AG04449 (cell line): ENCODE data around the gene HIBCH.

Experiments used
- CTCF ChIA-PET: fragments of 350-600 bp; formaldehyde crosslinking; extraction: SDS; loops from one replicate; lab custom pipeline; 2021; ENCODE audit warnings: antibody characterized with exemption; lab: Yijun Ruan, JAX
- POLR2A ChIA-PET: fragments of 400-600, 350-600 bp; formaldehyde crosslinking; extraction: SDS; loops from one replicate; lab custom pipeline; 2020; ENCODE audit warnings: antibody characterized with exemption, inconsistent platforms; lab: Yijun Ruan, JAX
- DNase-seq: peaks from one replicate; pipeline ENCODE4 v3.0.0-alpha.2; 2010; ENCODE audit warnings: low read depth, low spot score
- H3K4me3 ChIP-seq: 2 replicates; pipeline ENCODE4 v1.5.1; 2011; ENCODE audit warnings: low read depth, mild to moderate bottlenecking, control low read depth, low read length
- CTCF ChIP-seq: IDR thresholded peaks from one replicate; pipeline ENCODE4 v1.5.1; 2011; ENCODE audit warnings: mild to moderate bottlenecking, moderate library complexity, low read length, control low read depth, inconsistent platforms; ENCODE audit not compliant: insufficient read depth; ENCODE audit errors: missing control alignments

Gene HIBCH

GRCh38 chr2:190343536-190344275 is 24.1 kb upstream of the HIBCH start, which contains the start of gene INPP1:
TSS of gene INPP1 (plus strand) at chr2:190343589. CDS start at chr2:190360103, 16,514 bp downstream.
- H3K4me3 ChIP-seq, result peak within 1 kb of the TSS; percentile 73
- TF ChIP-seq CTCF, result no peak
- no peak for DNase-seq
- POLR2A ChIA-PET, result interaction anchor here (1.0 kb wide), 1 partner anchor 24 kb away, joined by 3 read pairs; no protein-coding TSS in a partner anchor
- CTCF ChIA-PET, result interaction anchor here (0.6 to 4.5 kb wide), 15 partner anchors 9 to 255 kb away, joined by 3 to 24 read pairs (median 4); partner anchors contain the start of gene HIBCH

- DNase-seq, result no peak
- no peak for TF ChIP-seq CTCF
- ChIA-PET CTCF (interaction anchor here (1.3 to 4.5 kb wide), 5 partner anchors 10 to 27 kb away, joined by 3 to 24 read pairs (median 5); partner anchors contain the start of gene HIBCH), POLR2A (no interaction called here)
- peak overlapping the region; percentile 73 for H3K4me3 ChIP-seq
These were observed 23.5 kb upstream of the HIBCH start for GRCh38 chr2:190343089-190343535.

GRCh38 chr2:190342611-190343010 is 23.0 kb upstream of the HIBCH start:
- TF ChIP-seq CTCF, result no peak
- no peak for DNase-seq
- POLR2A ChIA-PET, result no interaction called here
- CTCF ChIA-PET, result interaction anchor here (1.3 to 4.5 kb wide), 2 partner anchors 20 to 23 kb away, joined by 5 to 24 read pairs; partner anchors contain the start of gene HIBCH
- no peak overlapping the region for H3K4me3 ChIP-seq

- POLR2A ChIA-PET, result no interaction called here
- DNase-seq, result no peak
These were observed 20.7 kb upstream of the HIBCH start for GRCh38 chr2:190340369-190340768.

GRCh38 chr2:190339394-190339793 is 19.8 kb upstream of the HIBCH start:
- no peak for DNase-seq
- no peak overlapping the region for H3K4me3 ChIP-seq
- ChIA-PET CTCF (interaction anchor here (1.8 kb wide), 1 partner anchor 19 kb away, joined by 7 read pairs; the partner anchor contains the start of gene HIBCH), POLR2A (no interaction called here)
- no peak for TF ChIP-seq CTCF

More at GRCh38 chr2:190340369-190340768, 20.7 kb upstream of the HIBCH start:
- H3K4me3 ChIP-seq, result no peak overlapping the region
- CTCF ChIA-PET, result no interaction called here
- no peak for TF ChIP-seq CTCF

- DNase-seq, result no peak
- TF ChIP-seq CTCF, result no peak
- H3K4me3 ChIP-seq, result no peak overlapping the region
- POLR2A ChIA-PET, result no interaction called here
- CTCF ChIA-PET, result interaction anchor here (1.1 to 1.8 kb wide), 2 partner anchors 18 to 26 kb away, joined by 3 to 7 read pairs; partner anchors contain the start of gene HIBCH
These were observed 18.8 kb upstream of the HIBCH start for GRCh38 chr2:190338453-190338852.
